Measurements from ENCODE around the gene PTPRE.
A peak's percentile ranks its signal among the peaks of the same experiment; 100 is the strongest.

The PTPRE gene

DNA sequence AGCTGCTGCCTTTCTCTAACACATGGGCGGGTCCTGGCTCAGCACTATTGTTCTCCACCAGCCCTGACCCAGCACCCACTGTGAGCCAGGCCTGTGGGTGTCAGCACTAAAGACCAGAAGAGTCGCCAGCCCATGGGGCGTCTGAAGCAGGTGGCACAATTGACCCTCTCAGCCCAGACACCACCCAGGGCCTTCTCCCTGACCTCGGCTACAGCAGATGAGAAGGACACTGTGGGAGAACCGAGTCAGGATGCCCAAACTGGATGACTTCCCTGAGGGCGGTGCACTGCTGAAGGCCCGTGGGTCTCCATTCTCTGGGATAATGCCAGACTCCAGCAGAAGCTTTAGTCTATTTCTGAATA, 122.4 kb downstream of the PTPRE start:
- no peak for TF ChIP-seq ZFX (IDR thresholded peaks at IDR 0.05)
- TF ChIP-seq, protein P1, sequence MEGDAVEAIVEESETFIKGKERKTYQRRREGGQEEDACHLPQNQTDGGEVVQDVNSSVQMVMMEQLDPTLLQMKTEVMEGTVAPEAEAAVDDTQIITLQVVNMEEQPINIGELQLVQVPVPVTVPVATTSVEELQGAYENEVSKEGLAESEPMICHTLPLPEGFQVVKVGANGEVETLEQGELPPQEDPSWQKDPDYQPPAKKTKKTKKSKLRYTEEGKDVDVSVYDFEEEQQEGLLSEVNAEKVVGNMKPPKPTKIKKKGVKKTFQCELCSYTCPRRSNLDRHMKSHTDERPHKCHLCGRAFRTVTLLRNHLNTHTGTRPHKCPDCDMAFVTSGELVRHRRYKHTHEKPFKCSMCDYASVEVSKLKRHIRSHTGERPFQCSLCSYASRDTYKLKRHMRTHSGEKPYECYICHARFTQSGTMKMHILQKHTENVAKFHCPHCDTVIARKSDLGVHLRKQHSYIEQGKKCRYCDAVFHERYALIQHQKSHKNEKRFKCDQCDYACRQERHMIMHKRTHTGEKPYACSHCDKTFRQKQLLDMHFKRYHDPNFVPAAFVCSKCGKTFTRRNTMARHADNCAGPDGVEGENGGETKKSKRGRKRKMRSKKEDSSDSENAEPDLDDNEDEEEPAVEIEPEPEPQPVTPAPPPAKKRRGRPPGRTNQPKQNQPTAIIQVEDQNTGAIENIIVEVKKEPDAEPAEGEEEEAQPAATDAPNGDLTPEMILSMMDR (conservative IDR thresholded peaks at IDR 0.05): no peak

DNA sequence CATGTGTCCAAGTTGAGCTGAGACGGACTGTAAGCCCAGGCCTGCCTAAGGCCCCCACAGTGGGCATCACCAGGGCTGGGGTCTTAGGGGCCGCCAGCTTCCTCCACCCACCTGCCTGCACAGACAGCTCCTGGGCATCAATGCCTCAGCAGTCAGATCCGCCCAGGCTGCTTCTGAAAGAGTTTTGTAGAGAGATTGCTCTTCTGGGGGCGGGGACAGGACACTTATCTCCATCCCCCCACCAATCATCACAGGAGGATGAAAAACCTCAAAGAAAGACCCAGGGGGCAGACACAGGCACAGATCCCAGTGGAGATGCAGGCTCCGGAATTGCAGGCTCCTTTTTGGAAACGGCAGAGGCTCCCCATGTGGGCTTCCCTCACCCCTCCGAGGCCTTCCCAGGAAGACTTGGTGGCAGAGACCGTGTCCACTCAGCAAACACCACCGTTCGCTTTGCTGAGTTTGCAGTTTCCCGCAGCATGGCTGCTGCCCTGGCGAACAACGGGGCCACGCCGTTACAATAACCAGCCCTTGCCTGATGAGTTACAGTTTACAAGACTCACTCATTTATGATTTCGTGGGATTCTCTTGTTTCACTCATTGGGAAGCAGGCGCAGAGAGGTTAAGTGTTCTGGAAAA, 122.9 kb downstream of the PTPRE start:
- no peak for TF ChIP-seq ZFX (IDR thresholded peaks at IDR 0.05)
- TF ChIP-seq, protein P1 (conservative IDR thresholded peaks at IDR 0.05): no peak
- no peak overlapping the region for H3K27ac ChIP-seq

More for the DNA sequence above, 122.4 kb downstream of the PTPRE start:
- no peak overlapping the region for H3K27ac ChIP-seq

DNA sequence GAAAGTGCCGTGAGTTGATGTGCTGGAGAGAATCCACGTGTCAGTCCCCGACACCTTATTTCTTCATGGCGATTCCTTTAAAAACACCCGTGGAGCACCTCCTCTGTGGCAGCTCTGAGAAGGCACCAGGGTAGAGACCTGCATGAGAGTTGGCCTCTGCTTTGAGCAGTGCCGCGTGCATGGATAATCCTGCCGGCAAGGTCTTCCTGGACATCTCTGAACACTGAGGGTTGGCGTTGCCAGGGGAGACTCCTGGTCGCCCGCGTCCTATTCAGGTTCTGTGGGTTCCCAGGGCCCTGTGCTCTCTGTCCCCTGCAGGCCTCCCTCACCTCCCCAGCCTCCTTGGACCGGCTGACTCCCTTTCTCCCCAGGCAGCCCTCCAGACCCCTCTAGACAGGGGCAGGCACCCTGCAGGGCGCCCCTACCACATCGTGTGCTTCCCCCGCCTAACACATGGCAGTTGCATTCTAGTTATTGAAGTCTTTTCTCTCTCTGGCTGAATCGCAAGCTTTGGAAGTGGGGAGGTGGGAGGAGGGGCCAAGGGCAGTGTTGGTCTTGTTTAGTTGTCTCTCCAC, 123.7 kb downstream of the PTPRE start:
- no peak overlapping the region for H3K27ac ChIP-seq
- TF ChIP-seq ZFX (IDR thresholded peaks at IDR 0.05): no peak
- TF ChIP-seq, protein P1 (conservative IDR thresholded peaks at IDR 0.05): no peak

- H3K27ac ChIP-seq: no peak overlapping the region
- TF ChIP-seq ZFX (IDR thresholded peaks at IDR 0.05): no peak
- TF ChIP-seq, protein P1 (conservative IDR thresholded peaks at IDR 0.05): no peak
Measured at GRCh38 chr10:128031216-128031615, 124.3 kb downstream of the PTPRE start.

GRCh38 chr10:128032466-128032865, 125.6 kb downstream of the PTPRE start:
- TF ChIP-seq, protein P1 (conservative IDR thresholded peaks at IDR 0.05): no peak
- no peak for TF ChIP-seq ZFX (IDR thresholded peaks at IDR 0.05)
- H3K27ac ChIP-seq: no peak overlapping the region

DNA sequence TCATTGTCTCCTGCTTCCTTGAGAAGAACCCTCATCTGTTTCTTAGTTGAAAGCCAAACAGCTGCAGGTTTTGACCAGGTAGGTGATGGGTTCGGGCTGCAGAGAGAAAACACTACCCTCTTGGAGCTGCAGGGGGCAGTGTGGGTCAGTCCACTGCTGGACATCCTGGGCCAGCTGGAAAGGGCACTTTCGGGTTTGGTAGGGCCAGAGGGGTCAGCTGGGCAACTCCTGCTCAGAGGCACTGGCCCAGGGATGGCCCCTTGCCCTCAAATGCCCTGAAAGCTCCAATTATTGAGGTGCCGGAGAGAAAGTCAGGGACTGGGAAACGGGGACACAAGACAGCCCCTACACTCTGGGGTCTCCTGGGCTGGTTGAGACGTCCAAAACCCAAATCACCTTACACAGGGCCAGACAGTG, 128.7 kb downstream of the PTPRE start:
- TF ChIP-seq, protein P1 (conservative IDR thresholded peaks at IDR 0.05): peak; percentile 92
- TF ChIP-seq ZFX (IDR thresholded peaks at IDR 0.05): no peak
- no peak overlapping the region for H3K27ac ChIP-seq

DNA sequence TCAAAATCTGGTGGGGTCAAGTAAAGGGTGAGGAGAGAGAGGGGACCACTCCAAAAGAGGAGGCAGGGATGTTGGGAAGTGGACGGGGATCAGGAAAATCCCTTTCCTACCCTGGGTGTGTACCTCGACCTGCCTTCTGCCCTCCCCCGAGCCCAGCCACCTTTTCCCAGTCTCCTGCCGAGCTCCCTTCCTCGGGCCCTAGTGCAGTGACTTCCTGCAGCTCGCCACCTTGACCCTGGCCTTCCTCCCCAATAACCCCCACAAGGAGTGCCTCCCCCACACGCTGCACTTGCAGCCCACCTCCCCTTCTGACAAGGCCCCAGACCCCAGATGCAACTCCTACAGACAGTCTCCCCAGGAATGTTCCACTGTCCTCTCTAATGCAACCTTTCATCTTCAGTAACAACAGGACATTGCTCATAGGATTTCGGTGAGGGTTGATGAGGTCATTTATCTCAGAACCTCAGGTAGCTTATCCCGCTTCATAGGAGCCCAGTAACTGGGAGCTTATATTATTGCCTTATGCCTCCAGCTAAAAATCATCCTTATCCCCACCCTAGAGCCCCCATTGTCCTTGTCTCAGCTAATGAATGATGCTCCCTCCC, 129.2 kb downstream of the PTPRE start:
- TF ChIP-seq, protein P1 (conservative IDR thresholded peaks at IDR 0.05): no peak
- TF ChIP-seq ZFX (IDR thresholded peaks at IDR 0.05): no peak
- no peak overlapping the region for H3K27ac ChIP-seq

Measured in C4-2B (cell line).